GM12801 (cell line): ENCODE measurements around the gene TFRC.

ENCODE experiments used
- TF ChIP-seq, protein P1 (sequence below): IDR thresholded peaks from one replicate; pipeline ENCODE4 v1.5.1; 2011; ENCODE audit warnings: control low read depth; ENCODE audit not compliant: insufficient read length; ENCODE audit errors: extremely low read depth

Gene TFRC

DNA sequence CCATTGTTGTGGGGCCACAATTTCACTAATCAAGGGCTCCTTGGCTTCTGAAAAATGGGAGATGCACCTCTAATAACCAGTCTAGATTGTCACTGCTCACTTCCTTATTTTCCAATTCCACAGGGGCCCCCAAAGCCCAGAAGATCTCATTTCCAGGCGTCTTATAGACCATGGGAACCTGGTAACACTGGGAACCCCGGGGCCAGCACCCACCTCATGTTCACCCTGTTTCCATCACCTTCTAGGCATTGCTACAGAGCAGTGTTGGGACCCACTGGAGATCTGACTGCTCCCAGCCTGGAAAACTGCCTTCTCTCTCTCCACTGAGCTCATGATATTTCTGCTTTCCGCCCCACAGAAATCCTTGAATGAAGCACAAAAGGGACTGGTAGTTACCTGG, 61.5 kb downstream of the TFRC start:
- TF ChIP-seq, protein P1, sequence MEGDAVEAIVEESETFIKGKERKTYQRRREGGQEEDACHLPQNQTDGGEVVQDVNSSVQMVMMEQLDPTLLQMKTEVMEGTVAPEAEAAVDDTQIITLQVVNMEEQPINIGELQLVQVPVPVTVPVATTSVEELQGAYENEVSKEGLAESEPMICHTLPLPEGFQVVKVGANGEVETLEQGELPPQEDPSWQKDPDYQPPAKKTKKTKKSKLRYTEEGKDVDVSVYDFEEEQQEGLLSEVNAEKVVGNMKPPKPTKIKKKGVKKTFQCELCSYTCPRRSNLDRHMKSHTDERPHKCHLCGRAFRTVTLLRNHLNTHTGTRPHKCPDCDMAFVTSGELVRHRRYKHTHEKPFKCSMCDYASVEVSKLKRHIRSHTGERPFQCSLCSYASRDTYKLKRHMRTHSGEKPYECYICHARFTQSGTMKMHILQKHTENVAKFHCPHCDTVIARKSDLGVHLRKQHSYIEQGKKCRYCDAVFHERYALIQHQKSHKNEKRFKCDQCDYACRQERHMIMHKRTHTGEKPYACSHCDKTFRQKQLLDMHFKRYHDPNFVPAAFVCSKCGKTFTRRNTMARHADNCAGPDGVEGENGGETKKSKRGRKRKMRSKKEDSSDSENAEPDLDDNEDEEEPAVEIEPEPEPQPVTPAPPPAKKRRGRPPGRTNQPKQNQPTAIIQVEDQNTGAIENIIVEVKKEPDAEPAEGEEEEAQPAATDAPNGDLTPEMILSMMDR, result no peak

DNA sequence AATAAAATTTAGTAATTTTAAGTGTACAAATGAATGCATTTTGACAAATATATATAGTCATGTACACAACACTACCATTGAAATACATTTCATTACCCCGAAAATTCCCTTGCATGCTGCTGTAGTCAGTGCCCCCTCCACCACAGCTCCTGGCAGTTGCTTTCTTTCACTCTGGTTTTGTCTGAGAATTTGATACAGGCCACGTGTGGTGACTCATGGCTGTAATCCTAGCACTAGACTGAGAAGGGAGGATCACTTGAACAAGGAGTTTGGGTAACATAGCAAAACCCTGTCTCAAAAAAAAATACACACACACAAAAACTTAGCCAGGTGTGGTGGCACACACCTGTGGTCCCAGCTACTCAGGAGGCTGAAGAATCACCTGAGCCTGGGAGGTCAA, 65.4 kb downstream of the TFRC start:
- TF ChIP-seq, protein P1, result no peak

DNA sequence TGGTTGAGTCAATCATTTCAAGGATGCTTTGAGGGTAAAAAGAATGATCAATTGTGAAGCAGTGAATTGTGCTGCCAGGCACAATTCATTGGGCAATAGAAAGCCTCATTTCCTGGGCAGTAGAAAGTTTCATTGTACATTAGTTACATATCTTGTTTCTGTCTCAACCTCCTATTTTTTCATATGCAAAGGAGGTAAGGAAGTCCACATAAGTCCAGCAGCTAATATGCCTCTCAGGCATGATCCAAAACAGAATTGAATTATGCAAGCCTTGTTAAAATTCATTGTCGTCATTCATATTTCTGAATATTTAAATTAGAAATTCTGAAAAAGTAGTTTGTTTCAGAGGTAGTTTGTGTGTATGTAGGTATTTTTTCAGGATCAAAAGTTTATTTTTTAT, 65.8 kb downstream of the TFRC start:
- TF ChIP-seq, protein P1, result no peak

DNA sequence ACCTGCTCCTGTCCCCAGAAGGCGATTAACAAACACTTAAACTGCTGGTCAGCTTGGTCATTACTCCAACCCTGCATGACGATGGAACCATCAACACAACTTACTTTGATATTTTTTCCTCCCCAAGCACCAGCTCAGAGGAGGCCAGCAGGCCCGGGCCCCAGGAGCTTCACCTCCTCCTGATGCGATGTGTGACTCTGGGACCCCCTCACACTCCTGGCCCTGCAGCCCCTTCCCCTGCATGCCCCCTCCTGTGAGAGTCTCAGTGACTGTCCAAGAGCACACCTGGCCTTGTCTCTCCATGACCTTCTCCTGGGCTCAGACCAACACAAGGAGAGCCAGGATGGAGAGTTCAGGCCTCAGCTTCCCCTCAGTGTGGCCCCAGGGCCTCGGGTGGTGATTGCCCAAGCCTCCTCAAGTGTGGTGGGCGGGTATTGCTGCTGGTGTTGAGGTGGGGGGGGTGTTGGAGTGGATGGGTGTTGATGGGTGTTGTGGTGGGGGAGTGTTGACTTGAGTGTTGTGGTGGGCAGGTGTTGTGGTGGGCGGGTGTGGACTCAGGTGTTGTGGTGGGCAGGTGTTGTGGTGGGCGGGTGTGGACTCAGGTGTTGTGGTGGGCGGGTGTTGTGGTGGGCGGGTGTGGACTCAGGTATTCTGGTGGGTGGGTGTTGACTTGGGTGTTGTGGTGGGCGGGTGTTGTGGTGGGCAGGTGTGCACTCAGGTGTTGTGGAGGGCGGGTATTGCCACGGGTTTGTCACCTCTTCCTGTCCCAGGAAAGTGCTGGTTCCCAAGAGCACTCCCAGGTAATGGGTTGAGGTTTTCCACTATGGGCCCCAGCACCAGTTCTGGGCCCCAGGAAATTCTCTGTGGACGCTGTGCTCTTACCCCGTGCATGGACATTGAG, 68.1 kb downstream of the TFRC start:
- TF ChIP-seq, protein P1, result no peak

DNA sequence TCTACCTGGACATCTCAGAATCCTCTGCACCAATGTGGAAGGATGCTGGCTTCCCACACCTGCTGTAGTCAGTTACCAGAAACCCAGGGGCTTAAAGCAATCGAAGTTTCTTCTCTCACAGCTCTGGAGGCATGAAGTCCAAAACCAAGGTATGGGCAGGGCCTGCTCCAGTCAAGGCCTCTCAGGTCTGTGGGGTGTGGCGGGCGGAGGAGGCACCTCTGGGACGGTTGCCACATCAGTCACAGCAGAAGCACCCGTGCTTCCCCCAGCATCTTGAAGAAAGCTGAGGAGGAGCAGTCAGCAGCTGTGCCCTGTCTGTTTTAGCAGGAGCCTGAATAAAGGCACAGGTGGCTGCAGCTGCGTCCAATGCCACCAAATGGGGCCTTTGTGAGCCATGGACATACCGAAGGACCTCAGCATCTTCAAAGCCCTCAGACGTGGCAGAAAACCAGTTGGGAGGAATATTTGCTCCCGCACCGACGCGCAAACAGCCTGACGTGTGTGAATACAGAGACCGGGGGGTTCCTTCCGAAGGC, 68.9 kb downstream of the TFRC start:
- TF ChIP-seq, protein P1, result no peak

DNA sequence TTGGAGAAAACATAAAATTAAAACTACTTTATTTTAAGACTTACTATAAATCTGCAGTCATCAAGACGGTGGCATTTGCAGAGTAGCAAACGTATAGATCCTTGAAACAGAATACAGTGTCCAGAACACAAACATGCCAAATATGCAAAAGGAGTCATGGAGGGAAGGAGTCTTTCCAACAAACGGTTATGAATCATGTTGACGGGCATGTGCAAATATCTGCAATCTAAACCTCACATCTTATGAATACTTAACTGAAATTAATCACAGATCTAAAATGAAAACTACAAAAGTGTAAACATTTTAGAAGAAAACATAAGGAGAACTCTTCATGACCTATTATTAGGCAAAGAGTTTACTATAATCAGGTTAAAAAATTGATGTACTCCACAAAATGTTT, 69.4 kb downstream of the TFRC start:
- TF ChIP-seq, protein P1, result no peak

DNA sequence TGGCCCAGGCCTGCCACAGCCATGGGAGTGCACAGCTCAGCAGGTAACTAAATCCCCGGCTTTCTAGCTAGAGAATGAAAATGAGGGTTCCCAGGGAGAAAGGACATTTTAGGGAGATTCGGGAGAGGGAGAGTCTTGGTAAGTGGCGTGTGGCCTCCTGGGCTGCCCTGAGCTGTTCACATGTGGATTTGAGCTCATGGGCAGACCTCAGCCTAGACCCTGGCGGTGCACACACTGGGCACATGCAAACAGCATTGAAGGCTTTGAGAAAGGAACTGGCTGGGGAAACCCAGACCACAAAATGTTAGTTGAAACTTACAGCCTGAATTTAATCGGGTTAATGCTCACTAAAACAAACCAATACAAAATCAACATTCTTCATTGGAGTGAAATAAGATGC, 72.4 kb downstream of the TFRC start:
- TF ChIP-seq, protein P1, result no peak
